ENCODE measurements around the gene SLC26A6. TPM values are rescaled to one million over a fixed set of nuclear protein-coding genes. Genes with fewer than 3 reads are reported as not detected.

The SLC26A6 gene
- total RNA-seq (10 to 100 TPM in 4 of 7 donors, 1 to 10 TPM in 3; 7.9 to 19.1 (median 10.5) TPM), polyA plus RNA-seq (10 to 100 TPM in 1 of 2 donors, 1 to 10 TPM in 1; 8.7 to 14.5 TPM)
- long read RNA-seq, donor 1, partial matches to known transcripts, result 8 of 28 reads
- long read RNA-seq, donor 1, other reads (novel, unspliced or antisense), result 18 of 28 reads
- long read RNA-seq, donor 2, partial matches to known transcripts, result 0 of 1 reads
- long read RNA-seq, donor 2, other reads (novel, unspliced or antisense), result 0 of 1 reads
- long read RNA-seq, donor 3, partial matches to known transcripts, result 5 of 19 reads
- long read RNA-seq, donor 3, other reads (novel, unspliced or antisense), result 8 of 19 reads

GRCh38 chr3:48635222-48636021 lies at the start of gene SLC26A6:
TSS of gene SLC26A6 (minus strand) at chr3:48635461. CDS start at chr3:48635393, 68 bp downstream.
- no peaks in the 10 kb centered on the region for H3K27me3 ChIP-seq
- H3K4me1 ChIP-seq (ENCODE audit: insufficient read depth), result peaks cover 3% of the 10 kb centered on the region
- no peaks in the 10 kb centered on the region for H3K9me3 ChIP-seq
- peak within 1 kb of the TSS; percentile 62 to 76 for H3K27ac ChIP-seq
- H3K36me3 ChIP-seq, result no peaks in the 10 kb centered on the region
- H3K4me3 ChIP-seq, result peak within 1 kb of the TSS; percentile 65
- TF ChIP-seq POLR2A (IDR thresholded peaks at IDR 0.05) (peak; percentile 26), EP300 (IDR thresholded peaks at IDR 0.05) (no peak), CTCF (IDR thresholded peaks at IDR 0.05) (peak; percentile 40 to 66 (median 52))
- intact Hi-C loops (cut with DNase I), result no loop called here
- WGBS, 3 donors, result 0 to 1% (median 0%) methylated on average over 51 to 68 of the region's 68 CpGs
- peak; percentile 94 to 97 (median 95) for DNase-seq

GRCh38 chr3:48684480-48685143 lies 49.4 kb upstream of the SLC26A6 start:
- WGBS, 3 donors, result 5 to 8% (median 5%) methylated on average over 7 of the region's 7 CpGs
- H3K27me3 ChIP-seq, result no peaks in the 10 kb centered on the region
- H3K4me1 ChIP-seq (ENCODE audit: insufficient read depth), result peaks cover 10% of the 10 kb centered on the region
- H3K36me3 ChIP-seq, result no peaks in the 10 kb centered on the region
- DNase-seq, result peak; percentile 43 to 79 (median 65)
- peak overlapping the region; percentile 2 to 23 for H3K27ac ChIP-seq
- TF ChIP-seq EP300 (IDR thresholded peaks at IDR 0.05) (no peak), POLR2A (IDR thresholded peaks at IDR 0.05) (no peak), CTCF (IDR thresholded peaks at IDR 0.05) (no peak)
- no peaks in the 10 kb centered on the region for H3K9me3 ChIP-seq
- peak overlapping the region; percentile 90 for H3K4me3 ChIP-seq
- intact Hi-C loops (cut with DNase I), result loop anchor here in 1 of 4 donors (10.0 kb wide), 1 partner anchor 220 kb away; a partner anchor contains a TSS

- intact Hi-C loops (cut with DNase I), result loop anchor here in 1 of 4 donors (10.0 kb wide), 1 partner anchor 219 kb away; a partner anchor contains a TSS
- TF ChIP-seq CTCF (IDR thresholded peaks at IDR 0.05) (no peak), EP300 (IDR thresholded peaks at IDR 0.05) (no peak), POLR2A (IDR thresholded peaks at IDR 0.05) (no peak)
- Histone ChIP-seq H3K4me1 (ENCODE audit: insufficient read depth) (peaks cover 10% of the 10 kb centered on the region), H3K4me3 (peak overlapping the region; percentile 90), H3K27me3 (no peaks in the 10 kb centered on the region), H3K27ac (peak overlapping the region; percentile 2 to 23), H3K36me3 (no peaks in the 10 kb centered on the region), H3K9me3 (no peaks in the 10 kb centered on the region)
- DNase-seq, result no peak
- 7 to 11% (median 10%) methylated on average over 8 of the region's 8 CpGs for WGBS, 3 donors
Observed at GRCh38 chr3:48684054-48684349, 48.7 kb upstream of the SLC26A6 start.

GRCh38 chr3:48682786-48683185 lies 47.5 kb upstream of the SLC26A6 start:
- no peak overlapping the region for H3K4me3 ChIP-seq
- intact Hi-C loops (cut with DNase I), result loop anchor here in 1 of 4 donors (10.0 kb wide), 1 partner anchor 218 kb away; a partner anchor contains a TSS
- no peak overlapping the region for H3K27ac ChIP-seq
- no peaks in the 10 kb centered on the region for H3K36me3 ChIP-seq
- no peak for TF ChIP-seq CTCF (IDR thresholded peaks at IDR 0.05)
- no peak for TF ChIP-seq EP300 (IDR thresholded peaks at IDR 0.05)
- no peak for TF ChIP-seq POLR2A (IDR thresholded peaks at IDR 0.05)
- H3K27me3 ChIP-seq, result no peaks in the 10 kb centered on the region
- WGBS, 3 donors, result 73 to 84% (median 74%) methylated on average over 9 of the region's 9 CpGs
- peaks cover 10% of the 10 kb centered on the region for H3K4me1 ChIP-seq (ENCODE audit: insufficient read depth)
- DNase-seq, result no peak
- no peaks in the 10 kb centered on the region for H3K9me3 ChIP-seq

Measured in ovary (tissue), 10 donors.